CD4-positive, alpha-beta T cell (primary cell): ENCODE data around the gene GSG1L. TPM values are rescaled to one million over a fixed set of nuclear protein-coding genes. Genes with fewer than 3 reads are reported as not detected.

ENCODE experiments used
- ATAC-seq: fragments of 200-7000 bp; cut with Tn5 transposase; one replicate; pipeline ENCODE4 v1.10.0; 2022; ENCODE audit warnings: mild to moderate bottlenecking; ENCODE audit not compliant: poor library complexity
- CTCF ChIA-PET: fragments of 350-600 bp; sonication (Branson Sonifier 250); formaldehyde crosslinking; loops from one replicate; lab custom pipeline; 2021; ENCODE audit warnings: antibody characterized with exemption, inconsistent platforms; lab: Charles Lee
- POLR2A ChIA-PET: fragments of 350-600 bp; sonication (Branson Sonifier 250); formaldehyde crosslinking; loops from one replicate; lab custom pipeline; 2021; ENCODE audit warnings: antibody characterized with exemption, inconsistent platforms; lab: Charles Lee
- DNase-seq, 14 experiments: peaks; one replicate each; pipeline ENCODE4 v3.0.0-alpha.2; 2013 to 2020; ENCODE audit warnings: mixed read lengths in 2 of 14
- H3K27ac ChIP-seq, 2 donors: one replicate each; pipeline versions ENCODE4 v1.5.1 to v1.7.0; 2013; ENCODE audit warnings: low read length in 2 of 2, low read depth in 1 of 2, mild to moderate bottlenecking in 1 of 2
- H3K27me3 ChIP-seq, 2 experiments: 1 replicate in 1 of 2; 2 replicates in 1 of 2; pipeline versions ENCODE4 v1.6.1 to v1.7.0; 2013; ENCODE audit warnings: low read length in 2 of 2, control low read depth in 1 of 2, mild to moderate bottlenecking in 1 of 2, moderate library complexity in 1 of 2; ENCODE audit not compliant: insufficient read depth in 2 of 2, control insufficient read depth in 1 of 2
- H3K36me3 ChIP-seq: one replicate; pipeline ENCODE4 v1.6.1; 2013; ENCODE audit warnings: low read length, control low read depth; ENCODE audit not compliant: insufficient read depth
- H3K4me1 ChIP-seq: one replicate; pipeline ENCODE4 v1.6.1; 2013; ENCODE audit warnings: low read length, control low read depth; ENCODE audit not compliant: insufficient read depth
- H3K4me3 ChIP-seq: one replicate; pipeline ENCODE4 v1.5.1; 2013; ENCODE audit warnings: mild to moderate bottlenecking, low read length, moderate library complexity
- H3K9me3 ChIP-seq, 2 experiments: 1 replicate in 1 of 2; 2 replicates in 1 of 2; pipeline versions ENCODE4 v1.6.1 to v1.7.0; 2013; ENCODE audit warnings: low read length in 2 of 2, mild to moderate bottlenecking in 2 of 2, control low read depth in 1 of 2, moderate library complexity in 1 of 2; ENCODE audit not compliant: control insufficient read depth in 1 of 2, insufficient read depth in 1 of 2
- H3K27ac Mint-ChIP-seq: one replicate; pipeline ENCODE4 v1.8.0; 2020; ENCODE audit warnings: mixed read lengths
- H3K27me3 Mint-ChIP-seq: one replicate; pipeline ENCODE4 v1.8.0; 2021; ENCODE audit warnings: mixed read lengths
- H3K36me3 Mint-ChIP-seq: one replicate; pipeline ENCODE4 v1.8.0; 2021; ENCODE audit warnings: low read depth, mixed read lengths
- H3K4me1 Mint-ChIP-seq: one replicate; pipeline ENCODE4 v1.8.0; 2021; ENCODE audit warnings: low read depth, mixed read lengths
- H3K4me3 Mint-ChIP-seq: one replicate; pipeline ENCODE4 v1.8.0; 2020; ENCODE audit warnings: mild to moderate bottlenecking, mixed read lengths
- H3K9me3 Mint-ChIP-seq: one replicate; pipeline ENCODE4 v1.8.0; 2020; ENCODE audit warnings: mixed read lengths
- CTCF ChIP-seq: fragments of 200-600 bp; IDR thresholded peaks from one replicate; pipeline ENCODE4 v1.8.0; 2022; ENCODE audit warnings: antibody characterized with exemption, mild to moderate bottlenecking
- intact Hi-C, 2 experiments: fragments of 100-400 bp; cut with DNase I in 1 of 2; cut with micrococcal nuclease in 1 of 2; formaldehyde crosslinking; loops; one replicate each; pipeline versions ENCODE4 v1.15.1 to v1.9.0; 2023 to 2025; cut with DNase I, micrococcal nuclease
- total RNA-seq, 174 experiments: library from RNA in 2 of 174; stranded (reverse) in 2 of 174; gene quantifications; one replicate each; pipeline ENCODE4 v1.2.3 and lab custom pipeline; 2021 to 2026

GSG1L gene
- total RNA-seq, 2 experiments from 2014 or later, result not detected

- ATAC-seq, result no peak
- Histone ChIP-seq H3K4me1 (no peaks in the 10 kb centered on the region), H3K36me3 (peaks cover 6% of the 10 kb centered on the region), H3K27me3 (no peaks in the 10 kb centered on the region), H3K27ac (no peak overlapping the region), H3K4me3 (no peak overlapping the region), H3K9me3 (no peaks in the 10 kb centered on the region)
- Mint-ChIP-seq H3K4me3 (no peak overlapping the region), H3K4me1 (peaks cover 4% of the 10 kb centered on the region), H3K27me3 (no peaks in the 10 kb centered on the region), H3K36me3 (peaks cover 5% of the 10 kb centered on the region), H3K9me3 (no peaks in the 10 kb centered on the region), H3K27ac (peak overlapping the region; percentile 67)
- intact Hi-C loops, result no loop called here
- no peak for DNase-seq
- TF ChIP-seq CTCF, result no peak
- ChIA-PET CTCF (no interaction called here), POLR2A (no interaction called here)
Observed at GRCh38 chr16:28089992-28090365, 26.5 kb upstream of the GSG1L start.

GRCh38 chr16:28089205-28089991, 25.9 kb upstream of the GSG1L start:
- Histone ChIP-seq H3K9me3 (no peaks in the 10 kb centered on the region), H3K36me3 (peaks cover 6% of the 10 kb centered on the region), H3K4me3 (no peak overlapping the region), H3K27me3 (no peaks in the 10 kb centered on the region), H3K27ac (peak overlapping the region in 1 of 2 donors; percentile 7), H3K4me1 (no peaks in the 10 kb centered on the region)
- POLR2A ChIA-PET, result no interaction called here
- H3K9me3 Mint-ChIP-seq, result no peaks in the 10 kb centered on the region
- no peaks in the 10 kb centered on the region for H3K27me3 Mint-ChIP-seq
- no peak for ATAC-seq
- intact Hi-C loops, result no loop called here
- CTCF ChIA-PET, result no interaction called here
- DNase-seq, result no peak
- no peak overlapping the region for H3K4me3 Mint-ChIP-seq
- TF ChIP-seq CTCF, result no peak
- peaks cover 5% of the 10 kb centered on the region for H3K36me3 Mint-ChIP-seq
- peaks cover 4% of the 10 kb centered on the region for H3K4me1 Mint-ChIP-seq
- H3K27ac Mint-ChIP-seq, result peak overlapping the region; percentile 67

GRCh38 chr16:28087675-28088300, 24.3 kb upstream of the GSG1L start:
- Histone ChIP-seq H3K36me3 (no peaks in the 10 kb centered on the region), H3K4me3 (no peak overlapping the region), H3K27me3 (no peaks in the 10 kb centered on the region), H3K4me1 (no peaks in the 10 kb centered on the region), H3K9me3 (no peaks in the 10 kb centered on the region), H3K27ac (no peak overlapping the region)
- POLR2A ChIA-PET, result no interaction called here
- DNase-seq (no peak), ATAC-seq (no peak)
- intact Hi-C loops, result no loop called here
- no peak overlapping the region for H3K4me3 Mint-ChIP-seq
- no peaks in the 10 kb centered on the region for H3K27me3 Mint-ChIP-seq
- no peaks in the 10 kb centered on the region for H3K36me3 Mint-ChIP-seq
- no peak for TF ChIP-seq CTCF
- H3K9me3 Mint-ChIP-seq, result no peaks in the 10 kb centered on the region
- H3K27ac Mint-ChIP-seq, result no peak overlapping the region
- CTCF ChIA-PET, result no interaction called here
- H3K4me1 Mint-ChIP-seq, result peaks cover 4% of the 10 kb centered on the region
